A673 (cell line): ENCODE data around the gene SCG3. TPM values are rescaled to one million over a fixed set of nuclear protein-coding genes. Genes with fewer than 3 reads are reported as not detected.

Experiments
- BruUV-seq: library from RNA; stranded (reverse); fragments of 400-500 nt; replicated peaks from 2 replicates; lab custom pipeline; 2021; lab: Mats Ljungman, UMichigan
- CTCF ChIA-PET: fragments of 300-600 bp; sonication (Branson Sonifier 250); formaldehyde crosslinking; loops from one replicate; lab custom pipeline; 2022; ENCODE audit warnings: antibody characterized with exemption; lab: Charles Lee
- POLR2A ChIA-PET: fragments of 300-600 bp; sonication (Branson Sonifier 250); formaldehyde crosslinking; loops from one replicate; lab custom pipeline; 2022; ENCODE audit warnings: antibody characterized with exemption; ENCODE audit not compliant: low non-redundant PET; lab: Charles Lee
- DNase-seq: peaks from one replicate; pipeline ENCODE4 v3.0.0-alpha.2; 2015; ENCODE audit warnings: low spot score
- H3K27ac ChIP-seq: fragments of 200-600 bp; sonication (generic); 2 replicates; pipeline ENCODE4 v1.5.1; 2016; ENCODE audit warnings: mixed run types, low read depth, mild to moderate bottlenecking, mixed read lengths, antibody characterized with exemption, low read length; ENCODE audit not compliant: poor library complexity, severe bottlenecking
- H3K27me3 ChIP-seq: fragments of 200-600 bp; sonication (generic); replicated peaks from 2 replicates; pipeline ENCODE4 v1.6.1; 2017; ENCODE audit warnings: mixed run types, low read depth, mild to moderate bottlenecking, mixed read lengths, antibody characterized with exemption, low read length; ENCODE audit not compliant: insufficient read depth, poor library complexity
- H3K36me3 ChIP-seq: fragments of 200-600 bp; sonication (generic); 2 replicates; pipeline ENCODE4 v1.6.1; 2016; ENCODE audit warnings: mixed run types, mild to moderate bottlenecking, mixed read lengths, antibody characterized with exemption, low read length; ENCODE audit not compliant: insufficient read depth, poor library complexity, severe bottlenecking
- H3K4me1 ChIP-seq: fragments of 200-600 bp; sonication (generic); 2 replicates; pipeline ENCODE4 v1.6.1; 2017; ENCODE audit warnings: mixed run types, mild to moderate bottlenecking, mixed read lengths, antibody characterized with exemption, low read length; ENCODE audit not compliant: insufficient read depth, poor library complexity, severe bottlenecking
- H3K4me3 ChIP-seq: fragments of 200-600 bp; sonication (generic); 2 replicates; pipeline ENCODE4 v1.5.1; 2016; ENCODE audit warnings: low read depth, mixed run types, mild to moderate bottlenecking, mixed read lengths, low read length; ENCODE audit not compliant: poor library complexity, severe bottlenecking
- H3K9me3 ChIP-seq: fragments of 200-600 bp; sonication (generic); 2 replicates; pipeline ENCODE4 v1.6.1; 2016; ENCODE audit warnings: mixed run types, low read depth, mild to moderate bottlenecking, mixed read lengths, antibody characterized with exemption, low read length; ENCODE audit not compliant: poor library complexity, severe bottlenecking
- CTCF ChIP-seq: fragments of 300-800, 200-600 bp; sonication (generic); conservative IDR thresholded peaks from 2 replicates; pipeline ENCODE4 v1.5.1; 2017; ENCODE audit warnings: low read depth, mild to moderate bottlenecking, antibody characterized with exemption, low read length, moderate library complexity, mixed read lengths
- EZH2 ChIP-seq: fragments of 200-600 bp; sonication (generic); IDR thresholded peaks from 2 replicates; pipeline ENCODE4 v1.6.1; 2017; ENCODE audit warnings: borderline replicate concordance, low read depth, mild to moderate bottlenecking, mixed read lengths, antibody characterized with exemption, low read length; ENCODE audit not compliant: poor library complexity, severe bottlenecking
- intact Hi-C: fragments of 100-400 bp; cut with micrococcal nuclease; formaldehyde crosslinking; loops from one replicate; pipeline ENCODE4 v1.10.0; 2022; ENCODE audit not compliant: unreplicated experiment
- total RNA-seq: library from RNA; stranded (reverse); gene quantifications from 2 replicates; pipeline ENCODE4 v1.2.3, GENCODE V29; 2021

Gene SCG3
- total RNA-seq, 1 experiment from 2014 or later = 0.21 TPM

GRCh38 chr15:51724199-51724598 lies 42.9 kb downstream of the SCG3 start:
- POLR2A ChIA-PET = no interaction called here
- no TSS peak for BruUV-seq
- H3K27ac ChIP-seq = no peak overlapping the region
- DNase-seq = no peak
- no peaks in the 10 kb centered on the region for H3K36me3 ChIP-seq
- H3K4me1 ChIP-seq = no peaks in the 10 kb centered on the region
- intact Hi-C loops = no loop called here
- TF ChIP-seq CTCF (no peak), EZH2 (no peak)
- no peaks in the 10 kb centered on the region for H3K9me3 ChIP-seq
- no peaks in the 10 kb centered on the region for H3K27me3 ChIP-seq
- no peak overlapping the region for H3K4me3 ChIP-seq
- CTCF ChIA-PET = interaction anchor here (0.7 kb wide), 1 partner anchor 561 kb away, joined by 3 read pairs; no protein-coding TSS in a partner anchor

- Histone ChIP-seq H3K27me3 (no peaks in the 10 kb centered on the region), H3K36me3 (no peaks in the 10 kb centered on the region), H3K4me1 (no peaks in the 10 kb centered on the region), H3K4me3 (no peak overlapping the region), H3K27ac (no peak overlapping the region), H3K9me3 (no peaks in the 10 kb centered on the region)
- no peak for TF ChIP-seq CTCF
- TF ChIP-seq EZH2 = no peak
- DNase-seq = peak; percentile 16
- no TSS peak for BruUV-seq
- intact Hi-C loops = no loop called here
- CTCF ChIA-PET = interaction anchor here (0.7 kb wide), 1 partner anchor 562 kb away, joined by 3 read pairs; no protein-coding TSS in a partner anchor
- POLR2A ChIA-PET = no interaction called here
Measured at GRCh38 chr15:51724673-51725072, 43.4 kb downstream of the SCG3 start.

GRCh38 chr15:51726302-51727073 lies 45.2 kb downstream of the SCG3 start:
- no peak overlapping the region for H3K27ac ChIP-seq
- intact Hi-C loops = no loop called here
- BruUV-seq = no TSS peak
- H3K9me3 ChIP-seq = no peaks in the 10 kb centered on the region
- TF ChIP-seq CTCF (no peak), EZH2 (no peak)
- POLR2A ChIA-PET = no interaction called here
- no peak overlapping the region for H3K4me3 ChIP-seq
- no peaks in the 10 kb centered on the region for H3K36me3 ChIP-seq
- CTCF ChIA-PET = no interaction called here
- H3K27me3 ChIP-seq = no peaks in the 10 kb centered on the region
- peak; percentile 90 for DNase-seq
- no peaks in the 10 kb centered on the region for H3K4me1 ChIP-seq
